NCI-H1092 (cell line): ENCODE data around the gene STK25.

Experiments used
- DNase-seq: peaks from one replicate; lab custom pipeline; 2025; lab: John Stamatoyannopoulos, UW

Gene STK25

DNA sequence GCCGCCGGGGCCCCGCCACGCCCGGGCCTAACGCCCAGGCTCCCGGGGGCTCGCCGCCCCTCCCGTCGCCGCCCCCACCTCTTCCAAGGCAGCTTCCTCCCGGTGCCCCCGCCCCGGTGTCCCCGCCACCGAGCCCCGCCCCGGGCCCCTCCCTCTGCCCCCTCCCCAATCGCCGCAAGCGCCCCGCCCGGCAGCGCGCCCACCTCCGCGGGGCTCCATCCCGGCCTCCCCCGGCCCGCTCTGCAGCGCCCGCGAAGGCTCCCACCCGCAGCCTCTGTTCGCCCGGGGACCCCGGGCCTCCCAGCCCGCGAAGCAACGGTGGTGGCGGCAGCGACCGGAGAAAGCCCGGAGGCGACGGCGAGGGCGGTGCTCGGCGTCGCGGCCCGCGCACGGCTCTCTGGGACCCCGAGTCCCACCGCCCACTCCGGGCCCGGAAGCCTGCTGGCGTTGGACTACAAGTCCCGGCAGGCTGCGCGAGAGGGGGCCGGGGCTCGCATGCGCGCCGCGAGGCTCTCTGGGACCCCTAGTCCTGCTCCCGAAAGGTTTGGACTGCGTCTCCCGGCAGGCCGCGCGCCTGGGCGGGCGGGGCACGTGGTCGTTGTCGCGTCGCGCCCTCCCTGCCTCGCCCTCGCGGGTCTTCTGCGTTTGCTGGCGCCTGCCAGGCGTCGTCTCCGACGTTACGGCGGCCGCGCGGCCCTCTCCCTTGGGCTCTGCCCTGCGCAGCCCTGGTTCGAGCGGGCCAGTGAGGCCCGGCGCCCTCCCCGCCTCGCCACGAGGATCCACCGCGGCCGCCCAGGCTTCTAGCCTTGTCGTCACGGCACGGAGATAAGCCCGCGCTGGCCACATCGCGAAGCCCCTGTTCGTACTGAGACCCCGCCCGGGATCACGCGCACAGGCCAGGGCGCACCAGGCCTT is at the start of gene STK25:
Gene STK25 (minus strand): TSS at position 345 of the 915 bp plus-strand sequence. CDS start 549 bp downstream, outside the sequence.
- peak; percentile 92 for DNase-seq

DNA sequence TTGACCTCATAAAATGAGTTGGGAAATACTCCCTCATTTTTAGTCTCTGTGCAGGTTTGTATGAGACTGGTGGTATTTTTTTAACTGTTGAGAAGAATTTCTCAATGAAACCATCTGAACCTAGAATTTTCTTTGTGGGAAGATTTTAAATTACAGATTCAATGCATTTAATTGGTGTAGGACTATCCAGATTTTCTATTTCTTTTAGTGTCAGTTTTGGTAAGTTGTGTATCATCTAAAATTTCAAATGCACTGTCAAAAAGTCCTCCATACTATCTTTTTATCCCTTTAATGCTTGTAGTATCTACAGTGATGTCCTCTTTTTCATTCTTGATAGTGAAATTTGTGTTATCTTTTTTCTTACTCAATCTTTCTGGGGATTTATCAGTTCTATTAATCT is 48.4 kb upstream of the STK25 start:
- no peak for DNase-seq

DNA sequence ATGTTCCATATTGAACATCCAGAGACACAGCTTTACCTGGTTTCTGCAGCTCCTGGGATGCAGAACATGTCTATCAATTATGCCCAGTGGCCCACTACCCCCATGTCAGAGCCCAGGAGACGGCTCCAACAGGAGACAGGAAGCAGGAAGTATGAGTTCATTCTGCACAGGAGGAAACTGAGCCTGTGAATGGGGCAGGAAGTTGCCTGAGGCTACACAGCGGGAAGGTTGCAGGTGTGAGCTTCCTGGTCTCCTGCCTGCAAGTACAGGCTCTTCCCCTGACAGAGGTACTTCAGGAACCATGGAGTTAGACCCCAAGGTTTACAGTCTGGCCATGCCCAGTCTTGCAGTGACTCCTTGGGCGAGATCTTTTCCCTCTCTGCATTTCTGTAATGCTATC is 47.3 kb upstream of the STK25 start:
- no peak for DNase-seq

DNA sequence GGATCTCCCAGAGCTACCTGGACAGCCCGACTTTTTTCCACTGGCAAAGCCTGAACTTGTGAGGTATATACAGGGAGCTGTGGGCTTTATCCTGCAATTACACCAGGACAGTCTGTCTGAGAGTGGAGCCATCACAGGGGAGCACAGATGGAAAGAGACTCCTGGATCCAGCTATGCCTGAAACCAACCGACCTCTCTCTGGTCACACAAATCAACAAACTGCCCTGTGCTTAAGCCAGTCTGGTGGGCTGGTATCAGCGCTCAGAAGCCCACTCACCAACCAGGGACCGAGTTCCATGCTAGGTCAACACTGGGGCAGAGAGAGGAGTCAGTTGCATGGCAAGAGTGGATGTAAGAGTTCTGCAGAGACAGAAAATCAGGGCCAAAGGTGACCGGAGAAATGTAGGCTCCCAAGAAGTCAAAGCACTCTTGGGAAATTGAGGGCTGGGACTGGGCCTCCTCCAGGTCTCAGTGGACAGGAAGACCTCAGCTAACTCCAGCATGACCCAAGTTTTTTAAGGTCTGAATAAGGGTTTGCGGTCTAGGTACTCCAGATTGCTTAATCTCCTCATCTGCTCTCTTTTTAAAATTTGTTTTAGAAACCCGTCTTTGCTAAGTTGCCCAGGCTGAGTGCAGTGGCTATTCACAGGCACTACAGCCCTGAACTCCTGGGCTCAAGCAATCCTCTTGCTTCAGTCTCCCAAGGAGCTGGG is 46.4 kb upstream of the STK25 start:
- DNase-seq: no peak

DNA sequence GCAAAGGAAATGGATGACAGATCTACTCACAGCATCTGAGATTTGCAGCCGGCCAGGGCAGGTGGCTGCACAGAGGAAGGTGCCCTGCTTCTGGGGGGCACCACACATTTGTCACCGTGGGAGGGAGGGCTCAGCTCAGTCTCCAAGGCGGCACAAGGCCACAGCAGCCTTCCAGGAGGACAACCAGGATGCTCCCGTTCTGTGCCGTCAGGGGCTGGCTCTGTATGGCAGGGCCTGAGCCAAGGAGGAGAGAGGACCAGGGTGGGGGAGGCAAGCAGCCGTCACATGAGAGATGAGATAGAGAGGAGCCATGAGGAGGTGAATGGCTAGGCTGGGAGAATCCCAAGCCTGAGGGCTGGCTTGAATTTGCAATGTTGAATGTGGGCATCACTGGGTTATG is 45.6 kb upstream of the STK25 start:
- no peak for DNase-seq

DNA sequence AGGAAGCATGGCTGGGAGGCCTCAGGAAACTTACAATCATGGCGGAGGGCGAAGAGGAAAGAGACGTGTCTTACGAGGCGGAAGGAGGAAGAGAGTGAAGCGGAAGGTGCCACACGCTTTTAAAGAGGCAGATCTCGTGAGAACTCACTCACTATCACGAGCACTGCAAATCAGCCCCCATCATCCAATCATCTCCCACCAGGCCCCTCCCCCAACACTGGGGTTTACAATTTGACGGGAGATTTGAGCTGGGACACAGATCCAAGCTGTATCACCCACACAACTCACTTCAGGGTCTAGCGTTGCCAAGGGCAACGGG is 45.1 kb upstream of the STK25 start:
- DNase-seq: no peak

DNA sequence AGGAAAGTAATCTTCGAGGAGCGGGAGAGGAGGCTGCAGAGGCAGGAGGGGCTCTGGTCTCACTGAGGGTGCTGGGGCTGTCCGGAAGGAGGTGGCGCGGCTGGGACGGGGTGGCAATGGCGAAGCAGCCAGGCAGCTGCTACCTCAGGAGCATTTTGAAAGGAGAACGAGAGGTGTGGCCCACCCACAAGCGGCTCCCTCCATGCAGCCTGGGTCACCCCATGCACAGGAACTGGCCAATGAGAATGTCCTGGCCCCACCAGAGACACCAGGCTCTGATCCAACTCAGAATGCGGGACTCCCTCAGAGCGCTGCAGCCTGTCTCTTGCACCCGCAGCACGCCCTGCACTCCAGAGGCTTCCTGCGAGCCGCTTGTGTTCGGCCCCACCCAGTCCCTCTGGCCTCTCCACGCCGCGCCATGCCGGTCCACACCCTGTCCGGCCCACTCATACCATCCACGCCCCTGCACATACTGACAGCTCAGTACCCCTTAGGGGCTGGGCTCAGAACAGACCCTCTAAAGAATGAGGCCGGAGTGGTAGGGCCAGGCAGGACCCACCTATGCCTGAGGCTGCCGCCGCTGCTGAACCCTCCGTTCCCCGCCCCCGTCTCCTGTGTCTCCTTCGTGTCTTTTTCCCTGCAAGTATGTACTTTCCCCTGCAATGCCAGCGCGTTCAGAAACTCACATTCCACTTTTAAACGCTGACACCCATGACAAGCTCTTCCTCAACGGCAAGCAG is 43.8 kb upstream of the STK25 start:
- DNase-seq: no peak

DNA sequence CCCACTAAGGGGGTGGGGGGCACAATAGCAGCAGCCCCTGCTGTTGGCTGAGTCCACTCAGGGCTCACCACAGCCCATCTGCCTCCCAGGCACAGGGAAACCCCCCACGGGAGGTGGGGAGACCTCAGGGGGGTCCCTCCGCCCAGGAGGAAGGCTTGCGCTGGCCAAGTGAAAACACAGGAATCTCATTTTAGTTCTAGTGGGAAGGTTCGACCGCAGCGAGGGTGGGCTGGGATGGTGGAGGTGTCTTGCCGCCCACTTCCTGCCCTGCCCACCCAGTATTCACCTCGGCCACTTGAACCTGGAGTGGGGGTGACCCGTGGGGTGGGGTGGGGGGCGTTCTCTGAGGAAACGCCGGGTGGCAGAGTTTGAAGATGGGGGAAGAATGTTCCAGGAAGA is 43.2 kb upstream of the STK25 start:
- DNase-seq: no peak

DNA sequence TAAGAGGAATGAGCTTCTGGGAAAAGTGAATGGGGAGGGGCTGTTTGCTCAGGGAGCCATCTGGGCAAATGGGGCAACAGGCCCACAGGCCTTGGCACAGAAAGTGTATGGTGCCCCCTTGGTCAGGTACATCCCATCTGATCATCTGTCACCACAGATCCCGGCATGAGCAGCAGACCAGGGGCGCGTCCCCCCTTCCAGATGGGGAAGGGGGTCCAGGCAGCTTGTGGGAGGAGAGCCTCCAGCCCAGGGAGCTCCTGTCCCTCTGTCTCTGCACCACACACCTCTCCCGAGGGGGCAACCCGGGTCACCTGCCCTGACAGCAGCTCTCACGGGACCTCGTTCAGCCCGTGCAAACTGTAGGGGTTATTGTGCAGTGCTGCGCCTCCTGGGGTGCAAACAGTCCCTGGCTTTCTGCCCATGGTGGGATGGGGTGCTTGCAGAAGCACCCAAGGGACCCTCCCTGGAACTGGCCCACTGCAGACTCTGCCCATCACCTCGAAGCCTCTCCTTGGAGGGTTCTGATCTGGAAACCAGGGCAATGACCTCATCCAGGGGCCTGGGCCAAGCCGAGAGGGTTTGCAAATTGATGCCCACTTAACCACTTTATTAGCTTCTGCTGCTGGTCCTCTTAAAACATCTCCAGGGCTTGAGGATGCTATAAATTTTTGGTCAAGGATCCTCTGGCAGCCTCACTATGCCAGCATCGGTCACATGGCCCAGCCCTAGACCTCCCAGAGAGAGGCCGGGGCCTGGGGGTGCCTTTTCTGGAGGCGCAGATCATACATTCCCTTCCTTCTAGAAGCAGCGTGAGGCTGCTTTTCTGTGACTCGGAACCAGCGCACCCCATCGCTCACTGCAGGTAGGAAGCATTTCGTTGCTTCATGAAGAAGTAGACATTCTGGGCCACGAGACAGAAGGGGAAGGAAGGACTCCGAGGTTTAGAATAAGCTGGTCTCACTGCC is 42.5 kb upstream of the STK25 start:
- no peak for DNase-seq

DNA sequence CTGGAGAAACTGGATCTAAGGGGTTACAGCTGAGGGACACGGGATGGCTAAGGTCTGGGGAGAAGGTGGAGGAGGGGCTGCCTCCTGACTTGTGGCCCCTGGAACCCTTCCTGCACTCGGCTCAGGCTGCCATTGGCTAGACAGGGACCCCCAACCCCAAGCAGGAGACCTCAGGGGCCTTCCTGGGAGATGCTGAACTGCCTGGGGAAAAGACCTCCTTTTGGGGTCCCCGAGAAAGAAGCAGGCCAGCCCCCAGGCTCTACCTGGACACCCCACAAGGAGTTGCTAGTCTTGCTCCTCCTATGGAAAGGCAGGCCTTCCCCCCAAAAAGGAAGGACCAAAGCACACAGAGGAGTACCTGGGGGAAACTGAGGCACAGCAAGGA is 40.1 kb upstream of the STK25 start:
- no peak for DNase-seq

DNA sequence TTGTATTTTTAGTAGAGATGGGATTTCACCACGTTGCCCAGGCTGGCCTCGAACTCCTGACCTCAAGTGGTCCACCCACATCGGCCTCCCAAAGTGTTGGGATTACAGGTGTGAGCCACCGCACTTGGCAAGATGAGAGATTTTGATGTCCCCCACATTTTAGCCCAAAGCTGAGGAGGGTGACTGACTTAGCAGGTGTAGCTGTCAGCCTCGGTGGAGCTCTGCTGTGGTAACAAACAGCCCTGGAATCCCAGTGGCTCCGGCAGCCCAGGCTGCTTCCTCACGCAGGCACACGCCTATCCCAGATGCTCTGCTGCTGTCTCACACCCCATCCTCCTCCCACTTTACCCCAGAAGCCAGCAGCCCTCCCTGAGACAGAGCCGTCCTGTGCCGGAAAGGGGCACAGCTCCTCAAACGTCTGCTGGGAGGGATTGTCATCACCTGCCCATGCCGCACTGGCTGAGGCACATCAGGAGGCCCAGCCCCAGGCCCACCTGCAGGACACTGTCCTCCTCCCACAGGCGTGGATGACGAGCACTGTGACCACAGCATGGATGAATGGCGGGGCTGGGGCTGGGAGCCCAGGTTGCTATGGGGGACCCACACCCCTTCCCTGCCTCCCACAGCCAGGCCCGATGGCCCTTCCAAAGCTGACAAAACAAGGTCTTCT is 39.5 kb upstream of the STK25 start:
- DNase-seq: no peak

DNA sequence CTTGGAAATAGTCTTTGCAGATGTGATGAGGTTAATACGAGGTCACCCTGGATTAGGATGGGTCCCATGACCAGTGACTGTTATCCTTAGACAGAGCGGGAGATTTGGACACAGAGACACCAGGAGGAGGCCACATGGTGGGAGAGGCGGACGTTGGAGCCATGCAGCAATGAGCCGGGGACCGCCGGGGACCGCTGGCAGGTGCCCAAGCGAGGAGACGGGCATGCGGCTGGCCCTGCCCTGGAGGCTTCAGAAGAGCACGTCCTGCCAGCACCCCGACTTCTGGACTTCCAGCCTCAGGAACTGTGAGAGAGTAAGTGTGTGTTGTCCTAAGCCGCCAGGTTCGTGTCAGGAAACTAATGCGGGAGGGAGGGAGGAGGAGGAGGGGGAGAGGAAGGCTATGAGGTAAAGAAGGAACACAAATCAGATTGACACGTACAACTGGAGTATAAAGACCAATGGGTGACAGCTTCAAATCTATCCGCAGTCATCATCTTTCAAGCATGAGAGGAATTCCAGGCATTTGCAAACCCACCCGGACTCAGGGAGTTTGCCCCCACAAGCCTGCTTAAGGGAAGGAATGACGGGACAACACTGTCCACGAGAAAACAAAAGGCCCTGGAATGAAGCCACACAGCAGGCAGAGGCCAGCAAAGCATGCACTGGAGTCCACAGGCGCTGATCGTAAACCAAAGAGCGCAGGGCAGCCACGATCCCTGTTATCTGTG is 38.6 kb upstream of the STK25 start:
- no peak for DNase-seq

DNA sequence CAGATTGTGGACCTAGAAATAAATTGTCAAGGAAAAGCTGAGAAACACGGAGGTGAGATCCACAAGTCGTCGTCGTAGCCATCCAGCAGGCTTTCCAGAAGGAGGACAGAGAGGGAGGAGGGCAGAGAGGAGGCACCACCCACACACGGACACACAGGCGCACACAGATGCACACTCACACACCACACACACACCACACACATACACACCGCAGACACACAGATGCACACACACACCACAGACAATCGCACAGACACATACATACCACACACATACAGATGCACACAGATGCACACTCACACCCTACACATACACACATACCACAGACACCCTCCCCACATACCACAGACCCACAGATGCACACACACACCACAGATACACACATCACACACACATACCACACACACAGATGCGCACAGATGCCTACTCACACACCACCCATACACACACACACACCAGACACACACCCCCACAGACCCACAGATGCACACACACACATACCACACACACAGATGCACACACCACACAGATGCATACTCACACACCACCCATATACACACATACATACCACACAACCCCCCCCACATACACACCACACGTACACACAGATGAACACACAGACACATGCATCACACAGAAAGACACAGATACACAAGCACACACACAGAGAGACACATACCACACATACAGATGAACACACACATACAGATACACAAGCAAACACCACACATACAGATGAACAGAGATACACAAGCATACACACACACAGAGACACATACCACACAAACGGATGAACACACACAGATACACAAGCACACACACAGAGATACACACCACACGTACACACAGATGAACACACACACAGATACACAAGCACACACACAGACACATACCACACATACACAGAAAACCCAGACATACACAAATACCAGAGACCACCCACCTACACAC is 37.4 kb upstream of the STK25 start:
- DNase-seq: no peak

DNA sequence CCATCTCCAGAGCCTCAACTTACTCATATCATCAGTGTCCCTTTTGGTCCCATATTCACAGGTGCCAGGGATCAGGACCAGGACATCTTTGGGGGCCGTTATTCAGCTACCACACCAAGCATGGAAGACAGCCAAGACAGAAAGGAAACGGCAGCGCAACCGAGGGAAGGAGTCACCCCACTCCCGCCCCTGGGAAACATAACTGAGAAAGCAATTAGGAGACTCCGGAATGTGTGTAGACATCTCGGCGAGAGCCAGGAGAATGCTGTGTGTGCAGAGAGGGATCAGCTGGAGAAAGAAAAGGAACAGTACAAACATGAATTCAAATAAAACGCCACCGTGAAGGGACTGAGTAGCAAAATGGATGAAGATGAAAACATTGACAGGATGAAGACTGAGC is 36.7 kb upstream of the STK25 start:
- DNase-seq: no peak

DNA sequence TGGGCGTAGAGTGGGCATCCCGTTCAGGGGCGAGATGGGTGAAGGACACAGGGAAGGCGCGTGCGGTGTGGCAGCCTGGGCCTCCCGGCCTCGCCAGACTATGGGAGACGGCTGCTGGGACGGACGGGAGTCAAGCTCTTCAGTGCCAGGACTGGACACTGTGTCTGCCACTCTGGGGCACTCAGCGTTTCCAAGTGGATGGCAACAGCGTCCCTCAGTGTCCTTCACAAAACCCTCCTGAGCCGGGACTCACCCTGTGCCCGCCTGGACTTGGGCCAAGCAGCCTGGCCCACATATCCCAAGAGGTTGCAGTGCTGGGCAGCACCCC is 33.9 kb upstream of the STK25 start:
- no peak for DNase-seq

DNA sequence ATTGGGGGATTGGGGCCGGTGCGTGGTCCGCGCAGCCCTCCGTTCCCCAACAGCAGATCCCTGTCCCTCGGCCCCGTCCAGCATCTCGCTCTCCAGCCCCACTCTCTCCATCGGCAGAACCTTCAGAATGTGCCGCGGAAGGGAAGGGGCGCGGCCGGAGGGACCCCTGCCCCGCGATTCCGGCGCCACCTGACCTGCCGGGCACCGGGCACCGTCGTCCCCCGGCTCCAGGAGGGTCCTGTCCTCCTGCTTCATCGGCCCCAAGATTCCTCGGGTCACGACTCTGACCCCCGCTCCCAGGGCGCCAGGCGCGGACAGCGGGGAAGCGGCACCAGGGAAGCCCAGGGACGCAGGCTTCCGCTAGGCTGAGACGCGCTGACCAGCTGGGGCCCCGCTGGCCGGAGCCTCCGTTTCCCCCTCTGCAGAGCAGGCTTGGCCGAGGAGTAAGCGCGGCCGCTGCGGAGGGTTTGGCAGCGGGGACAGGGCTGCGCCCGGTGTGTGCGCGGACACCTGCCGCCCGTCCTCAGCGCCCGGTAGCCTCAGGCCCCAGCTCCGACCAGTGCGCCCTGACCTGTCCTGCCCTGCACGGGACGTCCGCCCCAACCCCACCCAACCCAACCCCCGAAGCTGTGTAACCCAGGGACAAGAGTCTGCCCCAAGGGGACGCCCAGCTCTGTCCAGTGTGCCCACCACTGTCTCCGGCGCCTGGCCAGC is 33.3 kb upstream of the STK25 start:
- DNase-seq: no peak

DNA sequence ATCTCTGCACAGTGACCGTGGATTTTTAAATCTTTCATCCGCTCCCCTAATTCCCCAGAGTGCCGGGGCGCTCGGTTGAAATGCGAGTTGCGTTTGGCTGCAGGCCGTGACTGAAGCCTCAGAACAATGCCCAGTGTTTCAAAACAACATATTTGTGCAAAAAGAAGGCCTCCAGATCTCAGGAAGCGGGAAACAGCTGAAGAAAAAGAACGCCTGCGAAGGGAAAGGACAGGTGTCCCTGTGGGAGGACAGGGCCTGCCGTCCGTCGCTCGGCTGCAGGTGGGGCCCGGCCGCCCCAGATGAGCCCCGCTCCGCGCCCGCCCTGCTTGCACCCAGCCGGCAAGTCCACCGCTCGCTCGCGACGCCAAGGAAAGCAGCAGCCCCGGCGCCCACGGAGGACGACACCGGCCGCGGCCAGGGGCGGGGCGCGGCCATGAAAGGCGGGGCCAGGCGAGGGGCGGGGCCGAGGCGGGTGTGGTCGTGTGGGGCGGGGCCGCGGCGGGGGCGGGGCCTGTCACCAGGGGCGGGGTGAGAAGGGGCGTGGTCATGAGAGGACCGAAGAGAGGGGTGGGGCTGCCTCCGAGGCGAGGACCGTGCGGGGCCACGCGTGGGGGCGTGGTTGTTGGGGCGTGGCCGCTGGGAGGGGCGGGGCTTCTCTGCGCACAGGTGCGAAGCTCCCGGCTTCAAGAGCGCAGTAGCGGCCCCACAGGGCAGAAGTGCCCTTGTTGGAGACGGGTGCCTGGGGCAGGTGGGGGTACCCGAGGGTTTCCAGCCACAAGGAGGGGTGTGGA is 32.6 kb upstream of the STK25 start:
- no peak for DNase-seq

DNA sequence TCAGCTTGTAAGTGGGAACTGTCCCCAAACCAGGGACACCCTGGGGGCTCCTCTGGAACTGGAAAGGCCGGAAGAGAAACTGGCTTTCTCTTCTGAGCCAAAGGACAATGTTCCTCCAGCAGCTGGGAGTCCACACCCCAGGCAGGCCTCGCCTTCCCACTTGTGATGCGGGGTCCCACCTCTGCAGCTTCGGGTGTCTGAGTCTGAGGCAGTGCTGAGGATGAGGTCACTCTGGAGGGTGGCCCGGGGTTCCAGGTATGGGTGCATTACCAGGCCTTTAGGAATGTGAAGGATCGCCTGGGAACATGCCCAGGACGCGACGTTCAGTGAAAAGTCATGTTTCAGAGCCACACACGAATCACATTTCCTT is 32.0 kb upstream of the STK25 start:
- no peak for DNase-seq
